ENCODE results near the gene PRXL2A.
"Not testable (repeated sequence)": the region's sequence is repeated elsewhere in the genome, so short reads cannot be mapped to it uniquely, and the experiment has no call there.

The PRXL2A gene

DNA sequence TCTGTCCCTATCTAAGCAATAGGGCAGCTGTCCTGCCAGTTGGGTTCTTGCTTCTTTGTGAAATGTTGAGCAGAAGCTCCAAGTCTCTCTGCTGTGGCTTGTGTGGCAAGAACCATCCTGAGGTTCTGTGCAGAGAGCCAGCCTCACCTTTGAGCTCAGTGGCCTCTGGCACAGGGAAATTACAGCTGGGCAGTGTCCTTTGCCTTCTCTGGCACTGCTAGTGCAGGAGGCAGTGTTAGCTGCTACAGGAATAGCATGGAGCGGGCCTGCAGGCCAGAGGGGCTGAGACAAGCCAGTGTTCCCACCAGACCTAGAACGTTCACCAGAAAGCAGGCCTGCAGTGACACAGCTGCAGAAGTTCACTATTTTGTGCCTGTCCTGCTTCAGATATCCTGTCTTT is 1.8 kb downstream of the PRXL2A start:
- no peak for DNase-seq (ENCODE audit: low read depth, low spot score)
- H3K4me3 ChIP-seq (ENCODE audit: low read length) = no peak overlapping the region

GRCh38 chr10:80410578-80411145 is 2.3 kb downstream of the PRXL2A start:
- DNase-seq (ENCODE audit: low read depth, low spot score) = no peak
- no peak overlapping the region for H3K4me3 ChIP-seq (ENCODE audit: low read length)

DNA sequence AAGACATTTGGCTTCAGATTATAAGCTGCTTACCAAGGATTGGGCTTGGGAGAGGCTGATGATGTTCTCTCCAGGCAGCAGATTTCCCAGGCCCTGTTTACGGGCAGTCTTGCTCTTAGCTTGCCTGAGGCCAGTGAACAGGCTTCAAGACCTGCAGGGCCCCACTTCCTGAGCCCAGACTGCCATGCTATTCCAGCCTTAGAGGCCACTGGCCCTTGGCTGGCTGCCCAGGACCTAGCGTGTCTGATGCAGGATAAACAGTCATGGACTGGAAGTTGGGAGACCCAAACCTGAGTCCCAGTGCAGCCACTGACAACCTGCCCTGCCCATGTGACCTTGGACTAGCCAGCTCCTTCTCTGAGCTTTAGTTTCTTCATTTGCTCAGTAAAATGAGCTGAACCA is 2.9 kb downstream of the PRXL2A start:
- no peak for DNase-seq (ENCODE audit: low read depth, low spot score)
- no peak overlapping the region for H3K4me3 ChIP-seq (ENCODE audit: low read length)

DNA sequence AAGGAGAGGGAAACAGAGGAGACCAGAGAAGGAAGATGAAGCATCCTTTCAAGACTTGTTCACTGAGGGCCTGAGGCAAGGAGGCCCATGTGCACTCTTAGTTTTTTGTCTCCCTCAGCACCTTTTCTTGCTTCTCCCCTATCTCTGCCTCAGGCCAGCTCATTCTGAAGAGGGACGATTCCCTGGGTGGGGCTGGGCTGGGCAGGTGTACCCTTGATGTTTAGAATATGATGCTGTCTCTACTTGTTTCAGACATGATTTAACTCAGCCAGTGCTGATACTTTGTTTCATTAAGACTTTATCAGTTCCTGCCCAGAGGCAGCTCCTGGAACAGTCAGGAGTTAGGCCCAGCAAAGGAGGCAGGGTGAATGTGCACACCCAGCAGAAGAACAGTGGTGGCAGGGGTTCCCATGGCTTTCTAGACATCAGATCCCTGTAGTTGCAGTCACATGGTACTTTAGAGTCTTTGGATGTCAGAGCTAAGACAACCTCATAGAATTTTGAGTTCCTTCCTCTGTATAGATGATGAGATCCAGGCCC is 3.4 kb downstream of the PRXL2A start:
- no peak for DNase-seq (ENCODE audit: low read depth, low spot score)
- H3K4me3 ChIP-seq (ENCODE audit: low read length) = no peak overlapping the region

- no peak overlapping the region for H3K4me3 ChIP-seq (ENCODE audit: low read length)
- DNase-seq (ENCODE audit: low read depth, low spot score) = no peak
Measured at GRCh38 chr10:80412486-80412885, 4.1 kb downstream of the PRXL2A start.

DNA sequence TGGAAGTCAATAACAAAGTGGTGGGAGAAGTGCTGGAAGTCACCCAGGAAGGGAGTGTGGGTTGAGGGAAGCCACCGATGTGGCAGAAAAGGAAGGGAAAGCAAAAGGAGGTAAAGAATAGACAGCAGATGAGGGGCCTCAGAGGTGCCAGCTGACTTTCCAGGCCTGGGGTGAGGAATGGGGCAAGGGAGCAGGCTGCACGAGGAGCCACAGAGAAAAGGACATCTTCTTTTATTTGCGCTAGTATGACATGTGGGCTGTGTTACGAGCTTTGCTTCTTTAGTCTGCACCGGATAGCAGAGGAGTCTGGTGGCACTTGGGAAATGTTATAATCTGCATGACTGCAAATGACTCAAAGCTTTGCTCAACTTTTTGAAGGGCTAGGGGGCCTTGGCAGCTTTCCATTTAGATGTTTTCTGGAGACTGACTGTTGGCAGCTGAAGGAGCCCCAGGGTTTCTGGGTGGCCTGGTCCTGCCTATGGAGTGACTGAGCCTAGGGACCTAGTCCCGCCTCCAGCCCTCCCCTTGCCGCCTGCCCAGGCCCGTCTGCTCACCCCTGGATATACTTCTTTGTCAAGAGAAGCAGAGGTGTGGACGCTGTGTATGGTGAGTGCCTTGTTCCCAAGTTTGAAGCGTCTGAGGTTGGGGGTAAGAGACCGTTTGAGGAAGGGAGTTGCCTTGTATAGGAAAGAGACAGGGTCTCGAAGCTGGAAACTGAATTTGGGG is 5.1 kb downstream of the PRXL2A start:
- no peak for DNase-seq (ENCODE audit: low read depth, low spot score)
- no peak overlapping the region for H3K4me3 ChIP-seq (ENCODE audit: low read length)

GRCh38 chr10:80414142-80414895 is 6.0 kb downstream of the PRXL2A start:
- H3K4me3 ChIP-seq (ENCODE audit: low read length) = no peak overlapping the region
- DNase-seq (ENCODE audit: low read depth, low spot score) = no peak

GRCh38 chr10:80415734-80416478 is 7.6 kb downstream of the PRXL2A start:
- DNase-seq (ENCODE audit: low read depth, low spot score) = no peak
- no peak overlapping the region for H3K4me3 ChIP-seq (ENCODE audit: low read length)

GRCh38 chr10:80416479-80417098 is 8.2 kb downstream of the PRXL2A start:
- DNase-seq (ENCODE audit: low read depth, low spot score) = no peak
- no peak overlapping the region for H3K4me3 ChIP-seq (ENCODE audit: low read length)

GRCh38 chr10:80417256-80417655 is 8.9 kb downstream of the PRXL2A start:
- DNase-seq (ENCODE audit: low read depth, low spot score); H3K4me3 ChIP-seq (ENCODE audit: low read length): not testable (repeated sequence)

DNA sequence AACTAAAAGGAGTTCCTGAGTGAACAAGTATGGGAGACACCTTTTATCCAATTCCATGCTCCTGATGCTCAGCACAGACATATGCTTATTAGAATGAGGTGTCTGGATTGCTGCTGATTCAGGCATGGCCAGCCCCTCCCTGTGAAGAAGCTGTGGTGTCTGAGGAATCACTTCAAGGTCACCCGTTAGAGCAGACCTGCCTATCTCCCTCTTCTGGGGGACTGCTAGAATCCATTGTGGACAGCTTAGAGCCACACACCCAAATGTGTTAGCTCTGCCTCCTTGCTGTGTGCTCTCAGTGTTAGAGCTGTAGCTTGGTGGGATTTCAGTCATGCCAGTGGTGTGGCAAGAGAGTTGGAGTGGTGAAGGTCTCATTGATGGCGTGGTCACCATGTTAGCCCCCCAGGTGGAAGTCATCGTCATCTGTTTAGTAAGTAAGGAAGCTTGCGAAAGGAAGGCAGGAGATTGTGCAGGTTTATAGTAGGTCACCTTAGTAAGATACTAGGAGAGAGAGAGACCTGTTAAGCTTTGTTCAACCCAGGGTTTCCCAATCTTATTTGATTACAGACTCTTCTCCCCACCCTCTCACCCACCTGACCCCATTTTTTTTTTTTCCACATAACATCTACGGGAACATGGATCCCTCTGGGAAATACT is 12.8 kb downstream of the PRXL2A start:
- no peak overlapping the region for H3K4me3 ChIP-seq (ENCODE audit: low read length)
- DNase-seq (ENCODE audit: low read depth, low spot score) = no peak

GRCh38 chr10:80421707-80422536 is 13.6 kb downstream of the PRXL2A start:
- DNase-seq (ENCODE audit: low read depth, low spot score) = no peak
- H3K4me3 ChIP-seq (ENCODE audit: low read length) = no peak overlapping the region

GRCh38 chr10:80425901-80426300 is 17.6 kb downstream of the PRXL2A start:
- H3K4me3 ChIP-seq (ENCODE audit: low read length) = no peak overlapping the region
- DNase-seq (ENCODE audit: low read depth, low spot score) = no peak

DNA sequence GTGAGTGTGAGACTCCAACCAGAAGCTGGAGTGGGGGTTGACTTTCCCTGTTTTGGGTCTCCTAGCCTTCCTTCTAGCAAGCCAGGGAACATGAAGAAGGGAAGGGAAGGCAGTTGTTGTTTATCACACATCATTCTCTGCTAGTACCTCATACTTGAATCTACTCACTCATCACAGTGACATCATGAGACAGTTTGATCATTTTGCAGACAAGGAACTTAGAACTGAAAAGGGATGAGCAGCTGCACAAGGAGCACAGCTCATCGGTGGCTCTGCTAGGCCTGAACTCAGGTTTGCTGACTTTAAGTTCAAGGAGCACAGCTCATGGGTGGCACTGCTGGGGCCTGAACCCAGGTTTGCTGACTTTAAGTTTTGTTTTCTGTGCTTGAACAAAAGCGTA is 19.2 kb downstream of the PRXL2A start:
- no peak overlapping the region for H3K4me3 ChIP-seq (ENCODE audit: low read length)
- DNase-seq (ENCODE audit: low read depth, low spot score) = no peak

GRCh38 chr10:80429521-80429973 is 21.2 kb downstream of the PRXL2A start:
- no peak for DNase-seq (ENCODE audit: low read depth, low spot score)
- no peak overlapping the region for H3K4me3 ChIP-seq (ENCODE audit: low read length)

DNA sequence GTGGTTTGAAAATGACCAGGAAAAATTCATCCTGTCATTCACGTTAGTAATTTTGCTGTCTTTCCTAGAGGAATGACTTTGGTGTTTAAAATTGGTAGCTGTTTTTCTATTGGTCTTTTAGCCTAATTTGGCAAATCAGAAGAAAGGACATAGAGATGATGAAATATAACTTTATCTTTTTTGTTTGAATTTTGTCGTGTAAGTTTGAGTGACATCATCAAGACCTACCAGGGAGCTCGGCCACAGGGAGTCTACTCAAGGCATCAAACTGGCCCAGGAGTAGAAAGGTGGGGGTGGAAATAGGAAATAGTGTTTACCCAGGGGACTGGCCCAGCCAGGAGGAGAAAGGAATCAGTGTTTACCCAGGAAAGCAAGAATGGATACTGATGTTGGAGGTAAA is 24.8 kb downstream of the PRXL2A start:
- H3K4me3 ChIP-seq (ENCODE audit: low read length) = no peak overlapping the region
- DNase-seq (ENCODE audit: low read depth, low spot score) = no peak

- H3K4me3 ChIP-seq (ENCODE audit: low read length) = no peak overlapping the region
- DNase-seq (ENCODE audit: low read depth, low spot score) = no peak
Measured at GRCh38 chr10:80436446-80437098, 28.2 kb downstream of the PRXL2A start.

All from Jurkat, Clone E6-1 (cell line).